GM18498 (cell line): Measurements from ENCODE around the gene DCAF6.

Experiments used
- ATAC-seq: cut with Tn5 transposase; IDR thresholded peaks from one replicate; pipeline ENCODE4 v1.9.1; 2021; ENCODE audit warnings: mild to moderate bottlenecking, moderate library complexity; ENCODE audit not compliant: unreplicated experiment

DCAF6 gene

GRCh38 chr1:168082008-168082876 is 145.8 kb downstream of the DCAF6 start:
- peak; percentile 90 for ATAC-seq

- no peak for ATAC-seq
These were observed 147.2 kb downstream of the DCAF6 start for GRCh38 chr1:168083456-168084325.

- ATAC-seq = no peak
These were observed 148.1 kb downstream of the DCAF6 start for GRCh38 chr1:168084396-168085231.

DNA sequence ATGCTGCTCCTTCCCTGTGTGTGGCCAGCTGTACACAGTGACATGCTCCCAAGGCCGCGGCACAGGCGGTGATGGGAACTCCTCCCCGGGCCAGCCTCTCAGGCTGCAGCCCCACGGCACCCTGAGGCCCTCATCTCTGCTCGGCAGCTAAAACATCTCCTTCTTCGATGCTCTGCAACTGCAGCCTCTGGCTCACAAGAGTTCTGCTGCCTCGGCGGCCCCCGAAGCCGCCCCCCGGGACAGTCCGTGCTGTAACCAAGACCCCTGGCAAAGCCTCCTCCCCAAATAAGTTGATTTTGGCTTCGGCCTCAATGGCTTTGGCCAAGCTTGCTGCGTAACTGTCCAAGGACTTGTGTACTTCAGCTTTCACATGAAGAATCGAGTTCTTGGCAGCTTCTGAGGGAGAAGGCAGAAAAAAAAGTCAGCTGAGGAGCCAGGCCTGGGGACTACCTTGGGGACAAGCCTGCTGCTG is 149.0 kb downstream of the DCAF6 start:
- ATAC-seq = no peak

GRCh38 chr1:168086438-168086837 is 150.0 kb downstream of the DCAF6 start:
- no peak for ATAC-seq

GRCh38 chr1:168087696-168088095 is 151.2 kb downstream of the DCAF6 start:
- no peak for ATAC-seq

DNA sequence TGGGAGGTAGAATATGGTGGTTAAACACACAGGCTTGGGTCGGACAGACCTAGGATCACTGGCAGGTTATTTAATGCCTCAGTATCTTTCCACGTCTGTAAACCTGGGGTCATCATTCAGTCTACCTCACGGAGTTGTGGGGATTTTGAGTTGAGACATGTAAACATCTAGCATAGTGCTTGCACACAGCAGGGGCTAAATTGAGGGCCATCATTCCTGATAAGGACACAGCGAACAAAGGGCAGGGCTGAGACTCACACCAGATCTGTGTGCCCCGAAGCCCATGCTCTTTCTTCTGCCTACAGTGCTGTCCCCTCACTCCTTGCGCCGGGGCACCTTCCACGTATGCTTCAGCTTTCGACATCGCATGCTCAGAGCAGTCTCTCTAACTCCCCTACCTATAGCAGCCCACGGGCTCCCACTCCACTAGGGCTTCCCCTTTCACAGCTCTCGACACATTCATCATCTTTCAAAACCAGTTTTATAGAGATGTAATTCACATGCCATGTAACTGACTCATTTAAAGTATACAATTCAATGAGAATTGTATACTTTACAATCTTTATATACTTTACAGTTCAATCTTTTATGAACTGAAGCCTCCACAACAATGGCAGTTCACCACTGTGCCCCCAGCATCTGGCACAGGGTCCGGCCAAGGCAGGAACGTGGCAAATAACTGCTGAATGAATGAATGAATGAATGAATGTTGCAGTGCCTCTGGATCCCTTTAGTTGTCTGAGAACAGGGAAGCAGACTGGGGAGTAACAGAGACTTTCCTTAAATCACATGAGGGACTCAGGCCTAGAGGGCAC is 152.2 kb downstream of the DCAF6 start:
- no peak for ATAC-seq

DNA sequence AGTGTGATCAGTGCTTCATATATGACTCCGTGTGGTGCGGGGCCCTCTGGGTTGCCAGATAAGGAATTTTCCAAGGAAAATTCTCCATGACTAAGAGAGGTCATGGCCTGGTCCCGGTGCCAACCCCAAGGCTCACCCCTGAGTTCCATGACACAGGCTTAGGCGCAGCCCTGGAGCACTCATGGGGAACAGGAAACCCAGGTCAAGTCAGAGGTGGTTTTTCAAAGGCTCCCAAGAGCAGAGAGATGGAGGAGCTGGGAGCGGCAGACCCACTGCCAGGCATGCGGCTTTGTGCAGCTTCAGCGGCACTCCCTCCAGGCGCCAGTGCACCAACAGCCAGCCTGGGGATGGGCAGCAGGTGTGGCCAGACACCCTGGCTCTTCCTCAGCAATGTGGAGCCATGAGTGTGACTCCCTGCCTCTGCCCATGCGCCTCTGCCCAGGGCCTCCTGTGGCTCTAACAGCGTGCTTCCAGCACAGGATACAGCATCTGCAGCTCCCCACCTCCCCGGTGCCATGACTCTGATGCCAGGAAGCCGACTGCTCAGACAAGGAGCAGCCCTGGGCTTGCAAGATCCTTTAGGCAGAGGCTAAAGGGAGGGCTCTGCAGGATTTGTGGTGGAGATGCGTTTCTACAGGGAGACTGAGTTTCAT is 153.0 kb downstream of the DCAF6 start:
- no peak for ATAC-seq

DNA sequence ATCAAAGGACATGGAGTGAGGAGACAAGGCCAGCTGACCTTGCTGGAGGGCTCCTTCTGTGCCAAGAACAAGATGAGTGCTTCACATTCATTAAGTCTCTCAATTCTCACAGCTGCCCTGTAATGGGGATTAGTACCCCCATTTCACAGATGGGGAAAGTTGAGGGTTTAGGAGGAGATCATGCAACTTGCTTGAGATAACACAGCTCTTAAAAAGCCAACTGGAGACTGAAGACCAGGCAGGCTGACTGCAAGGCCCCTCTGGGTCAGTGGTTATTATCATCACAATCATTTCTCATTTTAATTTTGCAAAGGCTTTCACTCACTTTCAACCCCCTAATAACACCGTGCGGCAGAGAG is 153.5 kb downstream of the DCAF6 start:
- no peak for ATAC-seq

DNA sequence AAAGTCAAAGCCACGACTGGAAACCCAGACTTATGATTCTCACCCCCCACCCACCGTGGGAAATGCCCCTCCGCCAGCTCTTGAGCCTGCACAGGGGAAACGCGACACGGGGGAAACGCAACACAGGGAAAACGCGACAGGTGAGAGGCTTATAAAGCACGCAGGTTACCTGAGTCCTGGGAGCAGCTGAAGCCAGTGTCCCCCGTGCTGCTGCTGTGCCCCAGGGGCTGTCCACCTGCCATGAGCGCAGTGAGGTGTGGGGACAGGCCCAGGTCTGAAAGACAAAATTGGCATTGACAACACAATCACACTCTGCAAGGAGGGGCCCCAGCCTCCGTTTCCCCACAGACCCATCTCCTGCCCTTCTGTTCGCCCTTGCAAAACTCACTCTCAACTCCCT is 153.9 kb downstream of the DCAF6 start:
- ATAC-seq = no peak

GRCh38 chr1:168091063-168091462 is 154.6 kb downstream of the DCAF6 start:
- no peak for ATAC-seq

- no peak for ATAC-seq
These were observed 155.5 kb downstream of the DCAF6 start for GRCh38 chr1:168091720-168092550.

GRCh38 chr1:168092566-168093355 is 156.3 kb downstream of the DCAF6 start:
- no peak for ATAC-seq

DNA sequence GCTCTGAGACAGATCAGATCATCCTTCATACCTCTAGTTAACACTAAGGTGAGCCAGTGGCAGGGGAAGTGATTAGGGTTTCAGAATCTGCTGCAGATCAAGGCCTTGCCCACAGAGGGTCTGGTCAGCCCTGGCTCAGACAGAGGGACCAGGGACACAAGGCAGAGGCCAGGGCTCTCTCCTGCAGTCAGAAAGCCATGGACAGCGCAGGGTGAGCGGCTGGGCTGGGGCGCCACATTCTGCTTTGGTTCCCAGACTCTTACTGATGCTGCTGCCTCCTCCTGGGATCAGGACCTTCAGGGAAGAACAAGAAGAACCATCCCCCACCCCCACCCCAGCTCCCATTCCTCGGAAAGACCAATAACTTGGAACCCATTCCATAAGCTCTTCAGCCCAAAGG is 157.1 kb downstream of the DCAF6 start:
- ATAC-seq = no peak

DNA sequence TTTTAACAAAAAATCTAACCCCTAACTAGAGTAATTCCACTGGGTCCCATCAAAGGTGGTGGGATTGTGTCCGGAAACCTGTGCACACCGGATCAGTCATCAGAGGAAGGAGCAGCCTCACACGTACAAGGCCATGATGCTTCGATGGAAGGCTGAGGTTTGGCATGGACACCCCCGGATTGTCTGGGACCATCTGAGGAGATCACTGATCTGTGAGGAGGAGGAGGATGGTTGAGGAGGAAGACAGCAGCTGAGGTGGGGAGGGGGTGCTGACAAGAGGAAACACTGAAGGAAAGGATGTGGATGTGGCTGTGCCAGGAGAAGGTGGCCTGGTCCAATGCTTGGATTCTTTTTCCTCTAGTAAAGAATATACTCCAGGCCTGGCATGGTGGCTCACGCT is 159.0 kb downstream of the DCAF6 start:
- ATAC-seq = no peak

GRCh38 chr1:168096296-168097165 is 160.0 kb downstream of the DCAF6 start:
- ATAC-seq = no peak

DNA sequence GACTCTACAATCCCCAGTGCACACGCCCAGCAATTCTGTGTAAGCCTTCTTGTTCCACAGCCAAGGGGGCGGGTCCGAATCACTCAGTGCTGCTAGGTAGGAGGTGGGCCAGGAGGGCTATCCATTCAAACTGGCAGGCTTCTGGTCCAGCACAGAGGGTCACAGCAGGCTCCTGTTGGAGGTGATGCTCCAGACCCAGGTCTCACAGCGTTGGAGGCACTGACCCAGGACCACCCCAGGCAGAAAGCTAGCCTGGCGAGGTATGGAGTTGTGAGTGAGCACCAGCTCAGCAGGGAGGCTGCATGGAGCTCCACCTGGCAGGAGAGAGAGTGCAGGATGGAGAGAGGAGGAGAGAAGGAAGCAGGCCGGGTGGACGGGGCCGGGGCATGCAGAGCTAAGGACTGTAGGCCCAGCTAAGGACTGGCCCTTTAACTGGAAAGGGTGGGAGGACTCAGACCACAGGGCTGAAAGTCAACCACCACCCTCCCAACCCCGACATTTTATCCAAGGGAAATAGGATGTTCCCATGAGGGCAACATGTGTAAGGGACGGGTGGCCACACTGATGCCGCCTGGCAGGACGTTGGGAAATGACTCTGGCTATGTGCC is 161.5 kb downstream of the DCAF6 start:
- ATAC-seq = no peak
